NT2/D1 (cell line): ENCODE results near the gene MFAP1.
"Not testable (repeated sequence)": the region's sequence is repeated elsewhere in the genome, so short reads cannot be mapped to it uniquely, and the experiment has no call there.

Source experiments
- SUZ12 ChIP-seq: IDR thresholded peaks from 2 replicates; pipeline ENCODE4 v1.6.1; 2011; ENCODE audit not compliant: insufficient read length, insufficient read depth; ENCODE audit errors: extremely low read depth
- YY1 ChIP-seq: IDR thresholded peaks from 2 replicates; pipeline ENCODE4 v1.6.1; 2011; ENCODE audit not compliant: insufficient read length, insufficient read depth
- ZNF274 ChIP-seq: IDR thresholded peaks from 2 replicates; pipeline ENCODE4 v1.6.1; 2011; ENCODE audit warnings: mild to moderate bottlenecking, low read depth, low read length

- not testable (repeated sequence) for TF ChIP-seq SUZ12, ZNF274, YY1
These were observed 9.4 kb downstream of the MFAP1 start for GRCh38 chr15:43815064-43815463.
